Activated CD8-positive, alpha-beta T cell treated with anti-CD3 and anti-CD28 coated beads for 36 hours (primary cell): Measurements from ENCODE around the gene GCNT2. TPM values are rescaled to one million over a fixed set of nuclear protein-coding genes. Genes with fewer than 3 reads are reported as not detected.
"Not testable (repeated sequence)": the region's sequence is repeated elsewhere in the genome, so short reads cannot be mapped to it uniquely, and the experiment has no call there.

ENCODE experiments used
- ATAC-seq: fragments of 200-7000 bp; cut with Tn5 transposase; one replicate; pipeline ENCODE4 v1.10.0; 2021; ENCODE audit warnings: mild to moderate bottlenecking, moderate library complexity
- CTCF ChIA-PET: fragments of 350-600 bp; sonication (Branson Sonifier 250); formaldehyde crosslinking; loops from one replicate; lab custom pipeline; 2021; ENCODE audit warnings: antibody characterized with exemption; lab: Charles Lee
- POLR2A ChIA-PET: fragments of 350-600 bp; sonication (Branson Sonifier 250); formaldehyde crosslinking; loops from one replicate; lab custom pipeline; 2021; ENCODE audit warnings: antibody characterized with exemption; lab: Charles Lee
- DNase-seq: peaks from one replicate; pipeline ENCODE4 v3.0.0-alpha.2; 2020
- H3K27ac Mint-ChIP-seq: one replicate; pipeline ENCODE4 v1.8.0; 2021; ENCODE audit warnings: mild to moderate bottlenecking, mixed read lengths
- H3K27me3 Mint-ChIP-seq: one replicate; pipeline ENCODE4 v1.8.0; 2021; ENCODE audit warnings: mixed read lengths
- H3K36me3 Mint-ChIP-seq: one replicate; pipeline ENCODE4 v1.8.0; 2021; ENCODE audit warnings: low read depth, mixed read lengths
- H3K4me1 Mint-ChIP-seq: one replicate; pipeline ENCODE4 v1.8.0; 2021; ENCODE audit warnings: low read depth, mixed read lengths
- H3K4me3 Mint-ChIP-seq: one replicate; pipeline ENCODE4 v1.8.0; 2021; ENCODE audit warnings: mild to moderate bottlenecking, moderate library complexity, mixed read lengths
- H3K9me3 Mint-ChIP-seq: one replicate; pipeline ENCODE4 v1.8.0; 2021; ENCODE audit warnings: mixed read lengths
- CTCF ChIP-seq: fragments of 200-600 bp; IDR thresholded peaks from one replicate; pipeline ENCODE4 v1.8.0; 2022; ENCODE audit warnings: antibody characterized with exemption, mild to moderate bottlenecking
- intact Hi-C: fragments of 100-400 bp; cut with micrococcal nuclease; formaldehyde crosslinking; loops from one replicate; pipeline ENCODE4 v1.10.0; 2022
- total RNA-seq, 2 experiments: library from RNA; stranded (reverse); gene quantifications; one replicate each; pipeline ENCODE4 v1.2.3, GENCODE V29; 2021

The GCNT2 gene
- total RNA-seq, 2 experiments from 2014 or later = 2.3 to 2.7 TPM

GRCh38 chr6:10514049-10514780, 6.9 kb upstream of the GCNT2 start:
- TF ChIP-seq CTCF = no peak
- no peaks in the 10 kb centered on the region for H3K4me1 Mint-ChIP-seq
- CTCF ChIA-PET = no interaction called here

GRCh38 chr6:10516953-10517352, 4.2 kb upstream of the GCNT2 start:
- Mint-ChIP-seq H3K9me3 (no peaks in the 10 kb centered on the region), H3K27ac (no peak overlapping the region), H3K4me1 (no peaks in the 10 kb centered on the region), H3K27me3 (no peaks in the 10 kb centered on the region), H3K36me3 (no peaks in the 10 kb centered on the region), H3K4me3 (no peak overlapping the region)
- CTCF ChIA-PET = no interaction called here
- no peak for TF ChIP-seq CTCF
- intact Hi-C loops = loop anchor here (10.0 kb wide), 1 partner anchor 288 kb away; no protein-coding TSS in a partner anchor
- DNase-seq (no peak), ATAC-seq (no peak)
- POLR2A ChIA-PET = no interaction called here

More at GRCh38 chr6:10514049-10514780, 6.9 kb upstream of the GCNT2 start:
- POLR2A ChIA-PET = interaction anchor here (0.6 kb wide), 1 partner anchor 73 kb away, joined by 3 read pairs; no protein-coding TSS in a partner anchor
- Mint-ChIP-seq H3K27ac (no peak overlapping the region), H3K27me3 (peaks cover 2% of the 10 kb centered on the region), H3K4me3 (no peak overlapping the region), H3K36me3 (no peaks in the 10 kb centered on the region), H3K9me3 (no peaks in the 10 kb centered on the region)
- no peak for ATAC-seq
- no peak for DNase-seq
- intact Hi-C loops = loop anchor here (10.0 kb wide), 1 partner anchor 291 kb away; no protein-coding TSS in a partner anchor

GRCh38 chr6:10518557-10519407, 2.4 kb upstream of the GCNT2 start:
- Mint-ChIP-seq H3K27me3 (no peaks in the 10 kb centered on the region), H3K4me3 (no peak overlapping the region), H3K27ac (no peak overlapping the region), H3K9me3 (no peaks in the 10 kb centered on the region), H3K4me1 (no peaks in the 10 kb centered on the region), H3K36me3 (no peaks in the 10 kb centered on the region)
- TF ChIP-seq CTCF = no peak
- DNase-seq (no peak), ATAC-seq (no peak)
- ChIA-PET POLR2A (no interaction called here), CTCF (no interaction called here)
- intact Hi-C loops = loop anchor here (10.0 kb wide), 1 partner anchor 286 kb away; no protein-coding TSS in a partner anchor

GRCh38 chr6:10519408-10519697, 1.8 kb upstream of the GCNT2 start:
- intact Hi-C loops = loop anchor here (10.0 kb wide), 1 partner anchor 285 kb away; no protein-coding TSS in a partner anchor
- ATAC-seq, H3K9me3 Mint-ChIP-seq, H3K27me3 Mint-ChIP-seq, H3K27ac Mint-ChIP-seq, H3K4me3 Mint-ChIP-seq, CTCF ChIA-PET, POLR2A ChIA-PET, H3K4me1 Mint-ChIP-seq, DNase-seq, H3K36me3 Mint-ChIP-seq: not testable (repeated sequence)

- no peak overlapping the region for H3K4me3 Mint-ChIP-seq
- TF ChIP-seq CTCF = no peak
- no peak overlapping the region for H3K27ac Mint-ChIP-seq
- ChIA-PET CTCF (interaction anchor here (0.9 kb wide), 1 partner anchor 10 kb away, joined by 3 read pairs; no protein-coding TSS in a partner anchor), POLR2A (no interaction called here)
- no peaks in the 10 kb centered on the region for H3K9me3 Mint-ChIP-seq
- H3K4me1 Mint-ChIP-seq = peaks cover 11% of the 10 kb centered on the region
- DNase-seq (no peak), ATAC-seq (no peak)
- no peaks in the 10 kb centered on the region for H3K36me3 Mint-ChIP-seq
- intact Hi-C loops = no loop called here
- H3K27me3 Mint-ChIP-seq = peaks cover 4% of the 10 kb centered on the region
Measured at GRCh38 chr6:10520468-10520867, 683 bp upstream of the GCNT2 start.
